ENCODE results near the gene BTG1. TPM values are rescaled to one million over a fixed set of nuclear protein-coding genes. Genes with fewer than 3 reads are reported as not detected.
A peak's percentile ranks its signal among the peaks of the same experiment; 100 is the strongest.
"Not testable (repeated sequence)": the region's sequence is repeated elsewhere in the genome, so short reads cannot be mapped to it uniquely, and the experiment has no call there.

The BTG1 gene
- total and polyA plus RNA-seq, 2 of the 8 experiments (the other 6 are each of a cell fraction or from before 2014, with no cell fraction given): 17.1 to 32.7 TPM

GRCh38 chr12:92094301-92094700, 51.3 kb downstream of the BTG1 start:
- WGBS, 2 experiments (ENCODE audit: extremely low coverage in 1 of 2, insufficient coverage in 1 of 2, insufficient read length in 1 of 2, insufficient replicate concordance in 2 of 2, low coverage in 1 of 2, low lambda C conversion rate in 2 of 2, missing lambda C conversion rate in 1 of 2): 84% methylated on average over 3 of the region's 3 CpGs; no CpG with 5 or more reads in 1 of the 2 experiments
- H3K9ac ChIP-seq (replicated peaks in 1 of 4; ENCODE audit: extremely low read depth in 1 of 4, low read depth in 3 of 4, low read length in 3 of 4); CTCF ChIA-PET (ENCODE audit: partially characterized antibody); H2AK5ac ChIP-seq (ENCODE audit: low read depth, low read length); POLR2A ChIA-PET (ENCODE audit: partially characterized antibody); H3K23ac ChIP-seq (ENCODE audit: insufficient read length); H4K91ac ChIP-seq (replicated peaks; ENCODE audit: insufficient read length, low read length); H3K27me3 ChIP-seq (replicated peaks in 1 of 4; ENCODE audit: control insufficient read depth in 3 of 4, extremely low read depth in 1 of 4, insufficient read depth in 3 of 4, low read length in 3 of 4); H3K56ac ChIP-seq (replicated peaks; ENCODE audit: insufficient read length, low read depth, low read length); H2BK15ac ChIP-seq (ENCODE audit: low read length); H3K4me3 ChIP-seq (ENCODE audit: extremely low read depth in 1 of 4, insufficient read depth in 2 of 4, low read depth in 3 of 4, low read length in 4 of 4); H4K8ac ChIP-seq (ENCODE audit: extremely low read depth, insufficient read depth, low read length); FAIRE-seq; H3K79me1 ChIP-seq (ENCODE audit: low read depth, low read length); H2BK20ac ChIP-seq (ENCODE audit: low read length); H4K5ac ChIP-seq (ENCODE audit: insufficient read length, low read depth, low read length); H2AFZ ChIP-seq (ENCODE audit: low read length); H3K4me1 ChIP-seq (replicated peaks in 1 of 4; ENCODE audit: control insufficient read depth in 3 of 4, insufficient read depth in 4 of 4, low read length in 3 of 4); H4K20me1 ChIP-seq (replicated peaks in 1 of 2; ENCODE audit: control insufficient read depth in 1 of 2, insufficient read depth in 2 of 2, low read length in 2 of 2); H3K9me3 ChIP-seq (ENCODE audit: insufficient read depth in 2 of 2, low read depth in 1 of 2, low read length in 1 of 2); H3K4ac ChIP-seq (replicated peaks; ENCODE audit: insufficient read length, low read depth, low read length); H3K4me2 ChIP-seq (ENCODE audit: insufficient read depth in 1 of 2, low read depth in 2 of 2, low read length in 2 of 2); H3K23me2 ChIP-seq (ENCODE audit: low read depth, low read length); H3K18ac ChIP-seq (ENCODE audit: extremely low read depth, low read length); H3K79me2 ChIP-seq (ENCODE audit: control insufficient read depth in 1 of 2, insufficient read depth in 2 of 2, low read length in 2 of 2); H3K14ac ChIP-seq (ENCODE audit: insufficient read length); H3K27ac ChIP-seq (ENCODE audit: low read depth, low read length); H2BK120ac ChIP-seq (replicated peaks; ENCODE audit: low read depth, low read length); H3K36me3 ChIP-seq (ENCODE audit: control insufficient read depth in 2 of 4, insufficient read depth in 4 of 4, low read length in 3 of 4); DNase-seq (ENCODE audit: low read depth in 1 of 2, low spot score in 2 of 2): not testable (repeated sequence)
- H2BK12ac ChIP-seq (ENCODE audit: low read depth, low read length): 0 out of 2 replicates have a peak overlapping the region, but pooled peaks have one; percentile 7
- 0 out of 2 replicates have a peak overlapping the region, but pooled peaks have one; percentile 84 for H2BK5ac ChIP-seq (ENCODE audit: low read depth, low read length)

Small RNA genes lying within 50 kb of the gene (small RNA-seq; reads per million reads assigned to genes)
- not detected for gene RF00019 (ENCODE audit: insufficient read depth)
